HepG2 (cell line): ENCODE data around the gene GPR87. TPM values are rescaled to one million over a fixed set of nuclear protein-coding genes. Genes with fewer than 3 reads are reported as not detected.

Experiments
- ATAC-seq: fragments of 200-7000 bp; cut with Tn5 transposase; 3 replicates; pipeline ENCODE4 v1.9.1; 2020; ENCODE audit warnings: mild to moderate bottlenecking, moderate library complexity
- BruUV-seq: library from RNA; stranded (reverse); fragments of 400-500 nt; replicated peaks from 2 replicates; lab custom pipeline; 2021; lab: Mats Ljungman, UMichigan
- CTCF ChIA-PET: fragments of 300-600 bp; formaldehyde crosslinking; extraction: SDS; loops from one replicate; lab custom pipeline; 2021; ENCODE audit warnings: low total read pairs, inconsistent platforms, low intra/inter-chr PET ratio; lab: Yijun Ruan, JAX
- POLR2A ChIA-PET: fragments of 350-600 bp; sonication (Branson Sonifier 250); formaldehyde crosslinking; loops from one replicate; lab custom pipeline; 2020; ENCODE audit warnings: antibody characterized with exemption, inconsistent platforms; lab: Yijun Ruan, JAX
- DNase-seq: peaks from one replicate; pipeline ENCODE4 v3.0.0-alpha.2; 2015; ENCODE audit warnings: low spot score
- FAIRE-seq: peaks from 3 replicates; lab custom pipeline; 2011; peaks lifted over from hg19 to GRCh38; lab: Jason Lieb, UNC
- H2AFZ ChIP-seq: one replicate; pipeline ENCODE4 v1.6.1; 2011; ENCODE audit warnings: low read length, inconsistent platforms
- H3K27ac ChIP-seq: fragments of 300-600 bp; 3 replicates; pipeline ENCODE4 v1.8.0; 2011; ENCODE audit warnings: mixed run types, mild to moderate bottlenecking, mixed read lengths, low read length, inconsistent platforms; ENCODE audit not compliant: insufficient read depth; ENCODE audit errors: extremely low read length
- H3K27me3 ChIP-seq, 2 experiments: fragments of 200-600 bp in 1 of 2; 2 replicates in 1 of 2; 3 replicates in 1 of 2; pipeline versions ENCODE4 v1.6.0 to v1.8.0; 2011; ENCODE audit warnings: low read length in 2 of 2, mild to moderate bottlenecking in 2 of 2, moderate library complexity in 2 of 2, inconsistent platforms in 1 of 2; ENCODE audit not compliant: insufficient read depth in 2 of 2, control insufficient read depth in 1 of 2
- H3K36me3 ChIP-seq, 2 experiments: fragments of 200-600 bp in 1 of 2; replicated peaks in 1 of 2; 2 replicates in 1 of 2; 3 replicates in 1 of 2; pipeline versions ENCODE4 v1.5.1 to v1.8.0; 2011; ENCODE audit warnings: low read length in 2 of 2, inconsistent platforms in 1 of 2; ENCODE audit not compliant: insufficient read depth in 2 of 2, control insufficient read depth in 1 of 2
- H3K4me1 ChIP-seq: 2 replicates; pipeline ENCODE4 v1.5.1; 2012; ENCODE audit warnings: low read length, inconsistent platforms; ENCODE audit not compliant: insufficient read depth
- H3K4me2 ChIP-seq: 2 replicates; pipeline ENCODE4 v1.6.0; 2011; ENCODE audit warnings: low read depth, low read length, inconsistent platforms
- H3K4me3 ChIP-seq, 3 experiments: fragments of 200-600 bp in 1 of 3; sonication (generic), shearing (Covaris generic) in 1 of 3; replicated peaks in 1 of 3; 2 replicates each; pipeline ENCODE4 v1.5.1; 2011 to 2016; ENCODE audit warnings: low read length in 3 of 3, inconsistent platforms in 2 of 3, low read depth in 2 of 3, mild to moderate bottlenecking in 2 of 3, control low read depth in 1 of 3, mixed read lengths in 1 of 3; ENCODE audit not compliant: insufficient read depth in 1 of 3
- H3K79me2 ChIP-seq: one replicate; pipeline ENCODE4 v1.6.1; 2011; ENCODE audit warnings: low read length, inconsistent platforms; ENCODE audit not compliant: insufficient read depth
- H3K9ac ChIP-seq: 2 replicates; pipeline ENCODE4 v1.6.0; 2011; ENCODE audit warnings: mild to moderate bottlenecking, low read depth, low read length, inconsistent platforms; ENCODE audit not compliant: insufficient read depth
- H3K9me3 ChIP-seq: 2 replicates; pipeline ENCODE4 v1.5.1; 2012; ENCODE audit warnings: mild to moderate bottlenecking, low read length
- H4K20me1 ChIP-seq: 2 replicates; pipeline ENCODE4 v1.6.0; 2011; ENCODE audit warnings: inconsistent platforms, mild to moderate bottlenecking, low read length, moderate library complexity; ENCODE audit not compliant: insufficient read depth
- EEA1 ChIP-seq: sonication (generic); formaldehyde crosslinking; IDR thresholded peaks from 2 replicates; pipeline ENCODE4 v1.5.1; 2020; ENCODE audit warnings: mild to moderate bottlenecking, missing genetic modification reagents, borderline replicate concordance
- KLF11 ChIP-seq: IDR thresholded peaks from 2 replicates; pipeline ENCODE4 v1.6.1; 2016; ENCODE audit warnings: missing compliant biosample characterization
- MAZ ChIP-seq, 2 experiments: sonication (generic) in 1 of 2; formaldehyde crosslinking in 1 of 2; IDR thresholded peaks; 2 replicates each; pipeline versions ENCODE4 v1.5.0 to v1.6.1; 2012 to 2020; ENCODE audit warnings: low read depth in 2 of 2, mild to moderate bottlenecking in 2 of 2, borderline replicate concordance in 1 of 2, improper control_type of control experiment in 1 of 2, low read length in 1 of 2, missing genetic modification reagents in 1 of 2, moderate library complexity in 1 of 2
- NR2F1 ChIP-seq, 2 experiments: fragments of 450-650 bp in 1 of 2; formaldehyde crosslinking in 1 of 2; IDR thresholded peaks; 2 replicates each; pipeline versions ENCODE4 v1.5.0 to v1.6.1; 2016 to 2020; ENCODE audit warnings: mild to moderate bottlenecking in 1 of 2, missing compliant biosample characterization in 1 of 2, missing genetic modification reagents in 1 of 2, moderate library complexity in 1 of 2
- NRL ChIP-seq: sonication (generic); formaldehyde crosslinking; IDR thresholded peaks from 2 replicates; pipeline ENCODE4 v1.5.0; 2020; ENCODE audit warnings: missing genetic modification reagents, mild to moderate bottlenecking, moderate library complexity, borderline replicate concordance
- PAX8 ChIP-seq: sonication (generic); formaldehyde crosslinking; IDR thresholded peaks from 2 replicates; pipeline ENCODE4 v1.8.0; 2022; ENCODE audit warnings: mild to moderate bottlenecking, missing genetic modification reagents, borderline replicate concordance
- PHB2 ChIP-seq: fragments of 450-650 bp; IDR thresholded peaks from 2 replicates; pipeline ENCODE4 v1.6.1; 2018; ENCODE audit not compliant: partially characterized antibody
- PHF8 ChIP-seq: sonication (generic); formaldehyde crosslinking; IDR thresholded peaks from 2 replicates; pipeline ENCODE4 v1.5.0; 2020; ENCODE audit warnings: missing genetic modification reagents
- RBM39 ChIP-seq: fragments of 200-400 bp; formaldehyde crosslinking; IDR thresholded peaks from one replicate; pipeline ENCODE4 v1.6.1; 2018; ENCODE audit warnings: antibody characterized with exemption, mild to moderate bottlenecking, low read depth, low read length; ENCODE audit not compliant: poor library complexity, severe bottlenecking
- SAFB2 ChIP-seq: sonication (generic); formaldehyde crosslinking; IDR thresholded peaks from 2 replicates; pipeline ENCODE4 v1.5.1; 2020; ENCODE audit warnings: missing genetic modification reagents, low read depth, mild to moderate bottlenecking, borderline replicate concordance
- TFAP4 ChIP-seq: sonication (generic); IDR thresholded peaks from 2 replicates; pipeline ENCODE4 v1.6.1; 2016; ENCODE audit warnings: low read depth, borderline replicate concordance
- THYN1 ChIP-seq: sonication (generic); formaldehyde crosslinking; IDR thresholded peaks from 2 replicates; pipeline ENCODE4 v1.8.1; 2023; ENCODE audit warnings: low read depth, mild to moderate bottlenecking, moderate library complexity, missing genetic modification reagents, borderline replicate concordance
- ZNF558 ChIP-seq: sonication (generic); formaldehyde crosslinking; IDR thresholded peaks from 2 replicates; pipeline ENCODE4 v1.9.0; 2022; ENCODE audit warnings: mild to moderate bottlenecking, missing genetic modification reagents, borderline replicate concordance
- ZNF577 ChIP-seq: sonication (generic); formaldehyde crosslinking; IDR thresholded peaks from 2 replicates; pipeline ENCODE4 v1.4.0; 2020; ENCODE audit warnings: mild to moderate bottlenecking, low read depth, missing genetic modification reagents, borderline replicate concordance
- ZNF780A ChIP-seq: sonication (generic); formaldehyde crosslinking; IDR thresholded peaks from 2 replicates; pipeline ENCODE4 v1.8.0; 2022; ENCODE audit warnings: mild to moderate bottlenecking, missing genetic modification reagents, moderate library complexity
- WGBS: methylation state at CpG from one replicate; pipeline ENCODE4 v1.1.6; 2017; ENCODE audit warnings: low lambda C conversion rate; 5-methylcytosine and 5-hydroxymethylcytosine counted together
- in situ Hi-C: cut with HindIII; loops from 2 replicates; pipeline ENCODE4 v1.10.0; 2017; ENCODE audit warnings: low pct_unique_long_range_greater_than_20kb; ENCODE audit not compliant: extremely low pct_ligation_motif_present
- intact Hi-C: fragments of 100-400 bp; cut with micrococcal nuclease; formaldehyde crosslinking; loops from one replicate; pipeline ENCODE4 v1.10.0; 2022; ENCODE audit not compliant: unreplicated experiment
- polyA plus RNA-seq, 8 experiments: library from polyadenylated mRNA; depleted of rRNA in 3 of 8; stranded (reverse) in 7 of 8; unstranded in 1 of 8; fragments of >200 nt; fragmentation: Illumina TruSeq in 4 of 8; extraction: Trizol in 4 of 8; gene quantifications; 2 replicates each; pipeline versions ENCODE4 v1.2.1 to v1.2.3, GENCODE V29; 2011 to 2016; ENCODE audit warnings: low read depth in 4 of 8, missing spikeins in 1 of 8, mixed read lengths in 1 of 8; ENCODE audit not compliant: insufficient read depth in 1 of 8
- total RNA-seq, 5 experiments: library from RNA; depleted of rRNA; stranded (reverse); fragments of >200 nt; fragmentation: Illumina TruSeq; extraction: Trizol; gene quantifications; 2 replicates each; pipeline ENCODE4 v1.2.3, GENCODE V29; 2016; ENCODE audit warnings: low read depth in 1 of 5
- TF ChIP-seq, protein P1 (sequence below): sonication (generic); formaldehyde crosslinking; IDR thresholded peaks from 2 replicates; pipeline ENCODE4 v1.4.0; 2020; ENCODE audit warnings: missing genetic modification reagents
- TF ChIP-seq, protein P2 (sequence below): sonication (generic); formaldehyde crosslinking; IDR thresholded peaks from 2 replicates; pipeline ENCODE4 v1.5.0; 2020; ENCODE audit warnings: mild to moderate bottlenecking, missing genetic modification reagents

GPR87 gene
- total and polyA plus RNA-seq, 2 of the 13 experiments (the other 11 are each of a cell fraction or from before 2014, with no cell fraction given): not detected

DNA sequence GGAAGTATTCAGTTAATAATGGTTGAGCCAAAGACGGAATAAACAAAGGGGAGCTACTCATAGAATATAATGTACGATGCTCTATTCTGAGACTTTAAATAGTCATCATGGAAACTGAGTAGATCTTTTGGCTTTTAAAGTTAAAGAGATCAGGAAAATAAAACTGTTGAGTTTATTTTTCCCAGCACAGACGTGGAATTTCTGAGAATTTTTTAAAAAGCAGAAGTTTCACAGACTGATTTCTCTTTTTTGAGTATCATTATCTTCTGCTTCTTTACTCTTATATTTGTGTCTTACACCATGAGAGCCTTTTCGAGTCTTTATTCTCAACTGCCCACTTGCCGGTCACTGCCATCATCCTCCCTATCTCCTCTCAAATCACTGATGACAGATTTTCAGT is 51.5 kb downstream of the GPR87 start:
- Histone ChIP-seq H3K27ac (no peak overlapping the region), H3K9me3 (no peaks in the 10 kb centered on the region), H3K9ac (no peak overlapping the region), H3K79me2 (no peaks in the 10 kb centered on the region), H3K4me3 (no peak overlapping the region), H3K27me3 (no peaks in the 10 kb centered on the region; a peak in 1 of 5 replicates), H4K20me1 (no peaks in the 10 kb centered on the region), H2AFZ (no peak overlapping the region), H3K36me3 (no peaks in the 10 kb centered on the region), H3K4me2 (no peak overlapping the region), H3K4me1 (no peaks in the 10 kb centered on the region)
- DNase-seq (no peak), ATAC-seq (no peak), FAIRE-seq (no peak)
- POLR2A ChIA-PET: no interaction called here
- intact Hi-C loops: no loop called here
- WGBS: 45% methylated on average over 5 of the region's 5 CpGs
- no TSS peak for BruUV-seq
- CTCF ChIA-PET: no interaction called here
- in situ Hi-C loops: no loop called here
- TF ChIP-seq PHF8 (CRISPR knock-in tag): no peak
- TF ChIP-seq, protein P1, sequence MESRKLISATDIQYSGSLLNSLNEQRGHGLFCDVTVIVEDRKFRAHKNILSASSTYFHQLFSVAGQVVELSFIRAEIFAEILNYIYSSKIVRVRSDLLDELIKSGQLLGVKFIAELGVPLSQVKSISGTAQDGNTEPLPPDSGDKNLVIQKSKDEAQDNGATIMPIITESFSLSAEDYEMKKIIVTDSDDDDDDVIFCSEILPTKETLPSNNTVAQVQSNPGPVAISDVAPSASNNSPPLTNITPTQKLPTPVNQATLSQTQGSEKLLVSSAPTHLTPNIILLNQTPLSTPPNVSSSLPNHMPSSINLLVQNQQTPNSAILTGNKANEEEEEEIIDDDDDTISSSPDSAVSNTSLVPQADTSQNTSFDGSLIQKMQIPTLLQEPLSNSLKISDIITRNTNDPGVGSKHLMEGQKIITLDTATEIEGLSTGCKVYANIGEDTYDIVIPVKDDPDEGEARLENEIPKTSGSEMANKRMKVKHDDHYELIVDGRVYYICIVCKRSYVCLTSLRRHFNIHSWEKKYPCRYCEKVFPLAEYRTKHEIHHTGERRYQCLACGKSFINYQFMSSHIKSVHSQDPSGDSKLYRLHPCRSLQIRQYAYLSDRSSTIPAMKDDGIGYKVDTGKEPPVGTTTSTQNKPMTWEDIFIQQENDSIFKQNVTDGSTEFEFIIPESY (CRISPR knock-in tag): no peak
- no peak for TF ChIP-seq NR2F1 (CRISPR knock-in tag; IDR thresholded peaks at IDR 0.05)
- TF ChIP-seq EEA1 (CRISPR knock-in tag): no peak
- TF ChIP-seq THYN1 (CRISPR knock-in tag): no peak
- TF ChIP-seq PHB2: no peak
- TF ChIP-seq ZNF780A (CRISPR knock-in tag): no peak
- no peak for TF ChIP-seq ZNF577
- TF ChIP-seq PAX8 (CRISPR knock-in tag): no peak
- TF ChIP-seq MAZ (IDR thresholded peaks at IDR 0.05; ENCODE audit: borderline replicate concordance, low read depth, low read length): no peak
- TF ChIP-seq MAZ (CRISPR knock-in tag; IDR thresholded peaks at IDR 0.05; ENCODE audit: low read depth): no peak
- TF ChIP-seq RBM39: no peak
- TF ChIP-seq ZNF558: no peak
- TF ChIP-seq TFAP4: no peak
- TF ChIP-seq, protein P2, sequence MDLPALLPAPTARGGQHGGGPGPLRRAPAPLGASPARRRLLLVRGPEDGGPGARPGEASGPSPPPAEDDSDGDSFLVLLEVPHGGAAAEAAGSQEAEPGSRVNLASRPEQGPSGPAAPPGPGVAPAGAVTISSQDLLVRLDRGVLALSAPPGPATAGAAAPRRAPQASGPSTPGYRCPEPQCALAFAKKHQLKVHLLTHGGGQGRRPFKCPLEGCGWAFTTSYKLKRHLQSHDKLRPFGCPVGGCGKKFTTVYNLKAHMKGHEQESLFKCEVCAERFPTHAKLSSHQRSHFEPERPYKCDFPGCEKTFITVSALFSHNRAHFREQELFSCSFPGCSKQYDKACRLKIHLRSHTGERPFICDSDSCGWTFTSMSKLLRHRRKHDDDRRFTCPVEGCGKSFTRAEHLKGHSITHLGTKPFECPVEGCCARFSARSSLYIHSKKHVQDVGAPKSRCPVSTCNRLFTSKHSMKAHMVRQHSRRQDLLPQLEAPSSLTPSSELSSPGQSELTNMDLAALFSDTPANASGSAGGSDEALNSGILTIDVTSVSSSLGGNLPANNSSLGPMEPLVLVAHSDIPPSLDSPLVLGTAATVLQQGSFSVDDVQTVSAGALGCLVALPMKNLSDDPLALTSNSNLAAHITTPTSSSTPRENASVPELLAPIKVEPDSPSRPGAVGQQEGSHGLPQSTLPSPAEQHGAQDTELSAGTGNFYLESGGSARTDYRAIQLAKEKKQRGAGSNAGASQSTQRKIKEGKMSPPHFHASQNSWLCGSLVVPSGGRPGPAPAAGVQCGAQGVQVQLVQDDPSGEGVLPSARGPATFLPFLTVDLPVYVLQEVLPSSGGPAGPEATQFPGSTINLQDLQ: no peak
- TF ChIP-seq SAFB2: no peak
- no peak for TF ChIP-seq NRL
- no peak for TF ChIP-seq KLF11 (CRISPR knock-in tag)
